ENCODE measurements around the gene CDKN1C. TPM values are rescaled to one million over a fixed set of nuclear protein-coding genes. Genes with fewer than 3 reads are reported as not detected.

CDKN1C gene
- total and polyA plus RNA-seq, 2 experiments from 2014 or later = 0.38 to 0.43 TPM

DNA sequence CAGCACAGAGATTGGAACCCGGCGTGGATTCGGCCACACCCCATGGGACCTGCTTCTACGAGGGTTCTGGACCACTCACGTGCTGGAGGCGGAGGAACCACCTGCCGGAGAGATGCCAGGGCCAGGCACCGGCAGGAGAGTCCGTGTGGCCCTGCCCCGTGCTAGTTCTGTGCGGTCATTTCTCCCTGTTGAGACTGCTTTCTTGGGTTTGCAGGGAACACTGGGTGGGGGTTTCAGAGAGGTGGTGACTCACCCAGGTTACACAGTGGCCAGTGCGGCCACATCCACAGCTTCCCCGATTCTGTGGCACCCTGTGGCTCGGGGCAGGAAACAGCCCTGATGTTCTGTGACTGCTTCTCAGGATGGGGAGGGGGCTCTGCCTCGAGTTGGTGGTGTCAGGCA lies 47.3 kb upstream of the CDKN1C start:
- Histone ChIP-seq H3F3A (ENCODE audit: insufficient read depth) (peaks cover 8% of the 10 kb centered on the region; the same call in 1 of the 2 replicates), H3K9me3 (ENCODE audit: low read depth) (no peaks in the 10 kb centered on the region), H3K4me3 (peak overlapping the region; percentile 26; the same call in 1 of the 2 replicates), H4K20me1 (ENCODE audit: insufficient read depth) (no peaks in the 10 kb centered on the region), H3K36me3 (ENCODE audit: low read depth) (no peaks in the 10 kb centered on the region), H2AFZ (no peak overlapping the region), H3K9ac (peak overlapping the region; percentile 73), H3K4me2 (ENCODE audit: unreplicated experiment) (peak overlapping the region; percentile 62), H3K27me3 (replicated peaks; ENCODE audit: insufficient read depth) (no peaks in the 10 kb centered on the region), H3K79me2 (ENCODE audit: insufficient read depth) (peaks cover 3% of the 10 kb centered on the region; the same call in 1 of the 2 replicates), H3K27ac (peak overlapping the region; percentile 82), H3K4me1 (ENCODE audit: insufficient read depth) (peaks cover 14% of the 10 kb centered on the region), H3K9me2 (ENCODE audit: insufficient read depth) (no peaks in the 10 kb centered on the region)
- no peak for TF ChIP-seq EZH2phosphoT487 (IDR thresholded peaks at IDR 0.05; ENCODE audit: insufficient read depth, low read depth)
- TF ChIP-seq EZH2 (IDR thresholded peaks at IDR 0.05; ENCODE audit: insufficient read depth, poor library complexity, severe bottlenecking) = no peak
- 40 to 45% methylated on average over 15 of the region's 15 CpGs for WGBS, 2 experiments (ENCODE audit: low coverage in 1 of 2, low lambda C conversion rate in 2 of 2, missing lambda C conversion rate in 2 of 2)
- peak; percentile 83 for DNase-seq
- in situ Hi-C loops (cut with MboI) = no loop called here

DNA sequence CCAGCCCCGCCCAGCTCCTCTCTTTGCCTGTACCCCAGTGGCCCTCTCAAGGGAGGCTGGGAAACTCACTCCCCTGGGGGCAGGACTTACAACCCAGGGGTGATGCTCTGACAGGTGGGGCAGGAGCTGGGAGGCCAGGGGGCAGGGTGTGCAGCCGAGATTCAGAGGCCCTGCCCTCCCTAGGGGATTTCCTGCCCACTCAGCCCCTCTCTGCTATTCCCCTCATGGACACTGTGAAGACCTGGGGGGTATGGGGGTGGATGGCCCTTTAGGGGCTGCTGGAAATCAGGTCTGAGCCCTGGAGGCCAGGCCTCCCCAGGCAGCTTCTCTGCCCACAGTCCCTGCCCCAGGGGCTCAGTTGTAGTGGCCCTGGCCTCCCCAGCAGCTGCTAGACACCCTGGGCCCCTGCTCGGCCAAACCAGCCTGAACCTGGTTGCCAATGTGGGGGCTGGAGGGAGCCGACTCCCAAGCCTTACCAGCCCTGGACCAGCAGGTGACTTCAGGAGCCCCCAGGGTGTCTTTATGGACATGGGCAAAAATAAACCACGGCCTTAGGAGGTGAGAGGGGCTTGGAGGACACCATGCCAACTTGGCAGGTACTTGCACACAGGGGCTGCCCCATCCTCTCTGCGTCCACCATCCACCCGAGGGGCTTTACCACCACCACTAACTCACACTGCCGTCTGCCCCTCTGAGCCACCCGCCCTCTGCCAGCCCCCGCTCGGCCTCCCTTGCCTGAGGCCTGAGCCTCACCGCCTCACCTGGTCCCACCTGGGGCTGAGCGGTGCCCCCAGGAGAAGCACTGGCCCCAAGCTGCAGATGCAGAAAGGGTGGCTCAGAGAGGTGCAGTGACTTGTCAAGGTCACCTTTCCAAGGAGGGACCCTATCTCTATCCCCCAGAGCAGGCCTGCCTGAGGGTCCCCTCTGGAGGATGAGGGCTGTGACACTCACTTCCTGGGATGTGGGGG lies 46.5 kb upstream of the CDKN1C start:
- Histone ChIP-seq H3K4me2 (ENCODE audit: unreplicated experiment) (no peak overlapping the region), H3K4me3 (no peak overlapping the region), H4K20me1 (ENCODE audit: insufficient read depth) (no peaks in the 10 kb centered on the region), H3K9me2 (ENCODE audit: insufficient read depth) (no peaks in the 10 kb centered on the region), H3K27ac (peak overlapping the region; percentile 82; the same call in 1 of the 2 replicates), H3K9me3 (ENCODE audit: low read depth) (no peaks in the 10 kb centered on the region), H2AFZ (no peak overlapping the region), H3K9ac (0 out of 2 replicates have a peak overlapping the region, but pooled peaks have one; percentile 73), H3K36me3 (ENCODE audit: low read depth) (no peaks in the 10 kb centered on the region), H3K79me2 (ENCODE audit: insufficient read depth) (peaks cover 6% of the 10 kb centered on the region; the same call in 1 of the 2 replicates), H3K4me1 (ENCODE audit: insufficient read depth) (peaks cover 14% of the 10 kb centered on the region), H3F3A (ENCODE audit: insufficient read depth) (peaks cover 8% of the 10 kb centered on the region; the same call in 1 of the 2 replicates), H3K27me3 (replicated peaks; ENCODE audit: insufficient read depth) (no peaks in the 10 kb centered on the region)
- DNase-seq = no peak
- in situ Hi-C loops (cut with MboI) = no loop called here
- WGBS, 2 experiments (ENCODE audit: low coverage in 1 of 2, low lambda C conversion rate in 2 of 2, missing lambda C conversion rate in 2 of 2) = 73 to 83% methylated on average over 6 to 13 of the region's 13 CpGs
- no peak for TF ChIP-seq EZH2phosphoT487 (IDR thresholded peaks at IDR 0.05; ENCODE audit: insufficient read depth, low read depth)
- TF ChIP-seq EZH2 (IDR thresholded peaks at IDR 0.05; ENCODE audit: insufficient read depth, poor library complexity, severe bottlenecking) = no peak

DNA sequence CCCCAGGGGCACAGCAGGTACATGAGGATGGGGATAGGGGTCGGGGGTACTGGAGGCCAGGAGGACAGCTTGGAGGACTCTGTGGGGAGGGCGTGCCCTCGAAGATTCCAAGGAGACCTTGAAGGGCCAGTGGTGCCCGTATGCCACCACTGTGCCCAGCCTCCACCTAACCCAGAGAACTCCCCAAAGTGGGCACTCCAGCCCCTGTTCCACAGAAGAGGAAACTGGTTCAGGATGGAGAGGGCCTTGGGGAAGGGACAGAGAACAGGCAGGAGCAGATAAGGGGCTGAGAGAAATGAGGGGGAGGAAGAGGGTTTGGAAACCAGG lies 45.8 kb upstream of the CDKN1C start:
- no peaks in the 10 kb centered on the region for H3K9me2 ChIP-seq (ENCODE audit: insufficient read depth)
- no peak overlapping the region for H3K9ac ChIP-seq
- H2AFZ ChIP-seq = no peak overlapping the region
- no peak overlapping the region for H3K4me3 ChIP-seq
- WGBS, 2 experiments (ENCODE audit: low coverage in 1 of 2, low lambda C conversion rate in 2 of 2, missing lambda C conversion rate in 2 of 2) = 89 to 95% methylated on average over 4 of the region's 4 CpGs
- in situ Hi-C loops (cut with MboI) = no loop called here
- peaks cover 14% of the 10 kb centered on the region for H3K4me1 ChIP-seq (ENCODE audit: insufficient read depth)
- no peak overlapping the region for H3K27ac ChIP-seq
- no peaks in the 10 kb centered on the region for H3K9me3 ChIP-seq (ENCODE audit: low read depth)
- H3F3A ChIP-seq (ENCODE audit: insufficient read depth) = peaks cover 8% of the 10 kb centered on the region; the same call in 1 of the 2 replicates
- H4K20me1 ChIP-seq (ENCODE audit: insufficient read depth) = no peaks in the 10 kb centered on the region
- no peaks in the 10 kb centered on the region for H3K36me3 ChIP-seq (ENCODE audit: low read depth)
- DNase-seq = no peak
- H3K79me2 ChIP-seq (ENCODE audit: insufficient read depth) = peaks cover 6% of the 10 kb centered on the region; the same call in 1 of the 2 replicates
- no peaks in the 10 kb centered on the region for H3K27me3 ChIP-seq (replicated peaks; ENCODE audit: insufficient read depth)
- H3K4me2 ChIP-seq (ENCODE audit: unreplicated experiment) = no peak overlapping the region
- no peak for TF ChIP-seq EZH2 (IDR thresholded peaks at IDR 0.05; ENCODE audit: insufficient read depth, poor library complexity, severe bottlenecking)
- no peak for TF ChIP-seq EZH2phosphoT487 (IDR thresholded peaks at IDR 0.05; ENCODE audit: insufficient read depth, low read depth)

DNA sequence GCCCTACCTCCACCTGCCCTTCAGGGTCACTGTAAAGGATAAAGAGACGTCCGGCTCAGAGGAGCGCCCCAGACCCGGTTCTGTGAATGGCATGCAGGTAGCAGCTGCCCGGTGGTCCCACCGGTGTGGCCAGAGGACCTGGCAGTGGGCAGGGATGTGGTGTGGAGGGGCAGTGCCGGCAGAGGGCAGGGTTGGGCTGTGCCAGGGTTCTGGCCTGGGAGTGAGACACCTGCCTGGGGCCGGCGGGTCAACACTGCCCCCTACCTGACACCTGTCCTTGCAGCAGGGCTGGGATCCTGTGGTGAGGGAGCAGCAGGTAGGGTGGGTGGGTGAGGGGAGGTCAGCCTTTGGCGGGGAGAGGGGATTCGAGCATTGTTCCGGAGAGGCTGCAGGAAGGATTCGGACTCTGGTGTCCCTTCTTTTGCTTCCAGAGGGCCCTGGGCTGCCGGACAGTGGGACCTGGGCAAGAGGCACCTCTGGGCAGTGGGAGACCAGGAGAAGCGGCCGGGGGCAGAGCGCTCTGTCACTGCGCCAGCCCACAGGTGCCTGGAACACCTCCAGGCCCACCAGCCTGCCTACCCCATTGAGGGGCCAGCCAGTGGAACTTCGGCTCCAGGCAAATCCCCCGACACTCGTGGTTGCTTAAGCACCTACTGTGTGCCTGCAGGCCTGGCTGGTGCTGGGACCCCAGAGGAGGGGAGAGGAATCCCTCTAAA lies 45.3 kb upstream of the CDKN1C start:
- Histone ChIP-seq H3K9ac (peak overlapping the region; percentile 85), H4K20me1 (ENCODE audit: insufficient read depth) (no peaks in the 10 kb centered on the region), H3K79me2 (ENCODE audit: insufficient read depth) (peaks cover 6% of the 10 kb centered on the region; the same call in 1 of the 2 replicates), H3K27me3 (replicated peaks; ENCODE audit: insufficient read depth) (no peaks in the 10 kb centered on the region), H2AFZ (peak overlapping the region; percentile 59; the same call in 1 of the 2 replicates), H3K4me2 (ENCODE audit: unreplicated experiment) (peak overlapping the region; percentile 79), H3K4me3 (peak overlapping the region; percentile 78), H3F3A (ENCODE audit: insufficient read depth) (peaks cover 8% of the 10 kb centered on the region; the same call in 1 of the 2 replicates), H3K9me3 (ENCODE audit: low read depth) (no peaks in the 10 kb centered on the region), H3K4me1 (ENCODE audit: insufficient read depth) (peaks cover 14% of the 10 kb centered on the region), H3K36me3 (ENCODE audit: low read depth) (no peaks in the 10 kb centered on the region), H3K27ac (peak overlapping the region; percentile 66), H3K9me2 (ENCODE audit: insufficient read depth) (no peaks in the 10 kb centered on the region)
- WGBS, 2 experiments (ENCODE audit: low coverage in 1 of 2, low lambda C conversion rate in 2 of 2, missing lambda C conversion rate in 2 of 2) = 52 to 56% methylated on average over 16 to 20 of the region's 21 CpGs
- DNase-seq = peak; percentile 48
- in situ Hi-C loops (cut with MboI) = no loop called here
- TF ChIP-seq EZH2phosphoT487 (IDR thresholded peaks at IDR 0.05; ENCODE audit: insufficient read depth, low read depth) (no peak), EZH2 (IDR thresholded peaks at IDR 0.05; ENCODE audit: insufficient read depth, poor library complexity, severe bottlenecking) (no peak)

All from GM23248 (cell line).